SIG-M5 (cell line): ENCODE data around the gene ATOX1.
"Not testable (repeated sequence)": the region's sequence is repeated elsewhere in the genome, so short reads cannot be mapped to it uniquely, and the experiment has no call there.

Experiments
- DNase-seq: peaks from one replicate; lab custom pipeline; 2025; lab: John Stamatoyannopoulos, UW

ATOX1 gene, protein sequence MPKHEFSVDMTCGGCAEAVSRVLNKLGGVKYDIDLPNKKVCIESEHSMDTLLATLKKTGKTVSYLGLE

GRCh38 chr5:151758430-151759241 lies at the start of gene ATOX1:
TSS of gene ATOX1 (minus strand) at chr5:151758631. CDS start at chr5:151758551, 80 bp downstream.
- DNase-seq, result no peak

DNA sequence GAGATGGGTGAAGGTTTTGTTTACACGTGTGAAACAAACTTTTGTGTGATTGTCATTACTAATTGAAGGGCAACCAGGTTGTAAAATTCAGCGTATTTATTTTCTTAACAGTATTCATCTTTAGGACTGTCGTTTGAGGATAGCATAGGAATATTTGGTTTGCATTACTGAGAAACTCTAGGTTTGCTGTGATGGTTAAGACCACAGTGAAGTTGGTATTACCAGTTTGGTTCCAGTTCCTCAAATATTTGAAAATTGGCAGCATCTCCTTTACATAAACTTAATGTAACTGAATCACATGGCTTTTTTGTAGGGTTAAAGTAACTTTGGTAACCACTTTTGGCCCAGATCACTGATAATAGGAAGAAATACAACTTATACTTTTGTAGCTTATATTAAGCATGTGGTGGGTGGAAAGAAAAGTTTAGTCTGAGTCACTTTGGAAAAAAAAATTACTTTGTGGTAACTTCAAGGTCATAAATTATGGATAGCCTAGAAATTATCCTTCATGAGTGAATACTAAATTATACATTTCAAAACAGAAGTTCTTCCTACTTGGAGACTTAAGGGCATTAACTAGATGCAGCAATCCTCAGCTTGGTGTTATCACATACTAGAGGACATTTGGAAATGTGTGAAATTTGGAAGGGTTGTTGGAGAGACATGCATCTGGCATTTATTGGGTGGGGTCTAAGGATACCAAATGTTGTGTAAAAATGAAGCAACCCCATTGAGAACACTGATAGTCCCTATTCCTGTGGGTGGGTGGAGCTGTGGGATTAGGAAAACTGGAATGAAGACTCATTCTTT lies 47.2 kb upstream of the ATOX1 start:
- no peak for DNase-seq

DNA sequence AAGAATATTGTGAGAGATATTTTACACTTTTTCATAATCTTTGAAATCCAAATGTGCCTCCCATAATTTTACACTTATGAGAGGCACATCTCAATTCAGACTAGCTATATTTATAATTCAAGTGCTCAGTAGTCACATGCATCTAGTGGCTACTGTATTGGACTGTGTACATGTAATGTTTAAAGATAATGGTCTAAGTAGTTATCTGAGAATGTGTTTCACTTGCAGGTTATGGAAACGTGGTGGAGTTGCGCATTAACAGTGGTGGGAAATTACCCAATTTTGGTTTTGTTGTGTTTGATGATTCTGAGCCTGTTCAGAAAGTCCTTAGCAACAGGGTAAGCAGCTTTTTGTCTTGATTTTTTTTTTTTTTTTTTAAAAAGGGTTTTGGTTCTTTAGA lies 42.1 kb upstream of the ATOX1 start:
- peak; percentile 8 for DNase-seq

DNA sequence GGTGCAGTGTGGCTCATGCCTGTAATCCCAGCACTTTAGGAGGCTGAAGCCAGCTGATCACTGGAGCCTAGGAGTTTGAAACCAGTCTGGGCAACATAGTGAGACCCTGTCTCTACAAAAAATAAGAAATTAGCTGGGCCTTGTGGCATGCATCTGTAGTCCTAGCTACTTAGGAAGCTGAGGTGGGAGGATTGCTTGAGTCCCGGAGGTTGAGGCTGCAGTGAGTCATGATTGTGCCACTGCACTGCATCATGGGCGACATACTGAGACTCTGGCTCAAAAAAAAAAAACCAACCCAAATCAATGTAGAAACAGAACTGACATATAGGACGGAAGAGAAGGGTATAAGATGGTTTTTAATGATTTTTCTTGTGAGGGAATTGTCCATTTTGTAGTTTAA lies 41.0 kb upstream of the ATOX1 start:
- DNase-seq, result no peak

DNA sequence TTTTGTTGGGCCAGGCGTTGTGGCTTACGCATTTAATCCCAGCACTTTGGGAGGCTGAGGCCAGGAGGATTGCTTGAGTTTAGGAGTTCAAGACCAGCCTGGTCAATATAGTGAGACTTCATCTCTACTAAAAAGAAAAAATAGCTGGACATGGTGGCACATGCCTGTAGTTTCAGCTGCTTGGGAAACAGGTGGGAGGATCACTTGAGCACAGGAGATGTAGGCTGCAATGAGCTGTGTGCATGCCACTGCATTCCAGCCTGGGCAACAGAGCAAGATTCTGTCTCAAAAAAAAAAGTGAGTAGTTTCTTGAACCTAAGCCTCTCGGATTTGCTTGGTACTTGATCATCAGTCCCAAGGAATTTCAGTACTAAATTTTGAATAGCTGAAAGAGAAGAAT lies 40.2 kb upstream of the ATOX1 start:
- DNase-seq, result no peak

DNA sequence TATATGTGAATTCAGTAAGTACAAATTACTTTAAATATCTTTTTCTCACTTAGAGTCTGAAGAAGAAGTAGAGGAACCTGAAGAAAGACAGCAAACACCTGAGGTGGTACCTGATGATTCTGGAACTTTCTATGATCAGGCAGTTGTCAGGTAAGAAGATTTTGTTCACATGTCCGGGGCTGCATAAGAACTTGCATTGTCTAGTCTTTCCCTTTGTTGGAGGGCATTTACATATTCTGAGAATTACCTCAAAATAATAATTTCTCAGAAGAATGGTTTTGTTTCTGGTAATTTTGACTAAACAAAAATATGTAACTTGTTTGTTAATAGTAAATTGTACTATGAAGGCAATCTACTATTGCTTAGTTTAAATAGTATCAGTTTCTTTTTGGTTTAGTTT lies 37.0 kb upstream of the ATOX1 start:
- no peak for DNase-seq

DNA sequence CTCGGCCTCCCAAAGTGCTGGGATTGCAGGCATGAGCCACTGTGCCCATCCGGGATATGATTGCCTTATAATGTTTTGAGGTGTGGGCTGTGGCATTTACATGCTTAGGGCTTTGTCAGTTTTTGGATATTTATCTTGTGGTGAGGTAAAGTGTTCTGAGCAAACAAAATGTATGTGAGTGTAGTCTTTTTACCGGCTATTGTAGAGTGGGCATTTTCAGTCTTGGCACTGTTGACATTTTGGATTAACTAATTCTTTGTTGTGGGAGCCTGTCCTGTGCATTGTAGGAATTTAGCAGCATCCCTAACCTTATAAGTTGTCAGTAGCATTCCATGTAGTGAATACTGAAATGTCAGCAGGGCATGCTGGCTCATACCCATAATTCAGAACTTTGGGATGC lies 34.9 kb upstream of the ATOX1 start:
- no peak for DNase-seq

- no peak for DNase-seq
These were observed 29.4 kb upstream of the ATOX1 start for GRCh38 chr5:151787817-151788216.

DNA sequence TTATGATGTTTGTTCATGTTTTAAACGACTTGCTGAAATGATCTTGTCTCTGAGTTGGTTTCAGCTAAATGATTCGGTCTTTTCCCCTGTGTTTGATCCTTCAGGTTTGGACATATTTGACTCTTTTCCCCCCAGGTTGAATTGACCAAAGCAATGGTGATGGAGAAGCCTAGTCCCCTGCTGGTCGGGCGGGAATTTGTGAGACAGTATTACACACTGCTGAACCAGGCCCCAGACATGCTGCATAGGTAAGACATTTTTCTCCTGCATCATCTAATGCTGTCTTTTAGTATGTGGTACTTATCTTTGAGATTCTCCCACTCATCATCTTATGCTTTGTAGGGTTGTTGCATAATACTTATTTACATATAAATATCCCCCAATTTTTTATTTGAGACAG lies 28.0 kb upstream of the ATOX1 start:
- DNase-seq, result no peak

GRCh38 chr5:151784141-151784540 lies 25.7 kb upstream of the ATOX1 start:
- DNase-seq, result no peak

GRCh38 chr5:151783664-151784063 lies 25.2 kb upstream of the ATOX1 start:
- not testable (repeated sequence) for DNase-seq

GRCh38 chr5:151781201-151781600 lies 22.8 kb upstream of the ATOX1 start:
- DNase-seq, result no peak

DNA sequence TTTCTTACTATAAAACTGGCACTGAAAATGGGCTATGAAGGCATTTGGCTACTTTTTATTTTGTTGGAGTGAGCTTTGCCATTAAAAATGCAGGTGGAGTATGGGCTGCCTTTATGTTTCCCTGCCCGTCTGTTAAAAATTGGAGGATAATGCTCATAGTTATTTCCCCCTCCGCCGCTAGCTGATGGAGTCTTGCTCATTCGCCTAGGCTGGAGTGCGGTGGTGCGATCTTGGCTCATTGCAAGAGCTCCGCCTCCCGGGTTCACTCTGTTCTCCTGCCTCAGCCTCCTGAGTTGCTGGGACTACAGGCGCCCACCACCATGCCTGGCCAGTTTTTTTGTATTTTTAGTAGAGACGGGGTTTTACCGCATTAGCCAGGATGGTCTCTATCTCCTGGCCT lies 21.9 kb upstream of the ATOX1 start:
- DNase-seq, result no peak

GRCh38 chr5:151779531-151780125 lies 21.2 kb upstream of the ATOX1 start:
- DNase-seq, result no peak

DNA sequence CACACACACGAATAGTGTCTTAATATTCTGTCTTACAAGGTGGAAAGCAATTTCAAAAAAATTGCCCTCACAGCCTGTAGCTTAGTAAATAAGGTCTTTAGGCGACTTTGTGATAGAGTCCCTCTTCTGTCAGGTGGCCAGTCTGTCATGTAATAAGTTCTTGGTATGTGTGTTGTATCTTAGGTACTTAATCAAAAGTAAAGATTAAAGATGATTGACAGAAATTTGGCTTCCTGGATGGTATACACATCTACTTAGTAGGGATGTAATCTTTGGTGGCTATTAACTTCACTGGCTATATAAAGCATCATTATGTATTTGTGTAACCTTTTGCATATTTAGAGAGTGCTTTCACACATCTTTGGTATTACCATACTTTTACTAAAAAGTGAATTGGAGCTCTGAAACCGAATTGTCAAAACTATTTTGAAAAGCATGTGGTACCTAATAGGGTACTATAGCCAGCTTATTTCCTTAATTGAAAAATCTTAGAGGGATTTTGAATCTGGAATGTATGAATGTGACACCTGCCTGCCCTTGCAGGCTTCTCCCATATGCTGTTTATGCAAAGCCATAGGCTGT lies 16.7 kb upstream of the ATOX1 start:
- no peak for DNase-seq

DNA sequence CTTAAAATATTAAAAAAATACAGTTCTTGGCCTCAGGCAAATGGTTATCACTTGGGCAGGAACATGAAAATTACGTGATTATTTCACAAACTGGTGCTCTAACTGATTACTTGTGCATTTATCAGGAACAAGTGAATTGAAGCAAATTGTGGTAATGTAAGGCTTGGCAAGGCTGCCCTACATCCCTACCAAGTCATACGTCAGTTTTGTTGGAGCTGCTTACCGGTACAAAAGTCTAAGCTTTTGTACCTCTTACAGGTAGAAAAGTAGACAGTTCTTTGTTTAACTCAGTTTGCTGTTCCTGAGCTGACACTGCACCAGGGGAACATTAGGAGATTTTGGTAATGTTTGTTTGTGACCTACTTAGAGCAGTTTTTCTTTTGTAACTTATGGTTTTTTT lies 15.5 kb upstream of the ATOX1 start:
- DNase-seq, result no peak

DNA sequence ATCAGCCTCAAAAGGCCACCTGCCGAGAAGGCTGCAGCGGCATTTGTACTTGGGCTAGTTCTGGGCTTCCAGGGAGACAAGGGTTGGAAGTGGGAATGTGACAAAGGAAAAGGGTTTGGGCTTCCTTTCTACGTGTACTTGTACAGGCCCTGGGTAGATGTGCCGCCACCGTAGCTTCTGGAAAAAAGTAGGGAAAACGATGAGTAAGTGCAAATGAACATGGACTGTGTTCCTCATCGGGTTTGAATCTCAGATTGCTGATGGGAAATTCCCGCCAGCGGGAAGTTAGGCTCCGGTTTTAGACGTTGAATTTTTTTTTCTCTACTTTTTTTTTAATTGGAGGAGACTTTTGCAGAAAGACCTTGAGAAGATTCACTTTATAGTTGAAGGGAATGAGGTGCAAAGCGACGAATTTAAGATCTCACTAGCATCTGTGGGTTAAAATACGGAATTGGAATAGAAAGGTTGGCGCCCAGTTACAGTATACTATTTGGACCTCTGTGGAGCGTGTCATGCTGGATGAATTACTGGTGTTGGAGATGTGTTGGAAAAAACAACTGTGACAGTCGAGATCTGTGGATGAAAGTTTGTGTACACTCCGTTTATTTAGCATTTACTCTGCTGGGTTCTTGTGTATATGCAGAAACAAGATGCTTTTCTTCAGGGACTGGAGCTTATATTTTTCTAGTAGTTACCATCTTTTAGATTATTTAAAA lies 14.6 kb upstream of the ATOX1 start:
- no peak for DNase-seq

GRCh38 chr5:151772029-151772845 lies 13.8 kb upstream of the ATOX1 start:
- DNase-seq, result no peak

- DNase-seq, result peak; percentile 100
These were observed 13.0 kb upstream of the ATOX1 start, which contains the start of gene G3BP1 for GRCh38 chr5:151771259-151772028. TSS of gene G3BP1 (plus strand) at chr5:151771954. CDS start at chr5:151786621, 14,667 bp downstream.
